Stimulated activated CD8-positive, alpha-beta memory T cell treated with anti-CD3 and anti-CD28 coated beads, Interleukin-12 subunit alpha, Interleukin-12 subunit beta, amount 100 ng/mL, for 24 hours (primary cell): ENCODE data around the gene TEX28.
"Not testable (repeated sequence)": the region's sequence is repeated elsewhere in the genome, so short reads cannot be mapped to it uniquely, and the experiment has no call there.

Source experiments
- DNase-seq: peaks from one replicate; pipeline ENCODE4 v3.0.0-alpha.2; 2020; ENCODE audit errors: extremely low read depth

The TEX28 gene

GRCh38 chrX:154310616-154311536 is 16.0 kb upstream of the TEX28 start:
- no peak for DNase-seq

GRCh38 chrX:154309041-154309775 is 14.3 kb upstream of the TEX28 start:
- DNase-seq = no peak

- peak; percentile 25 for DNase-seq
These were observed 13.4 kb upstream of the TEX28 start for GRCh38 chrX:154308108-154308946.

- DNase-seq = no peak
These were observed 12.3 kb upstream of the TEX28 start for GRCh38 chrX:154307202-154307601.

GRCh38 chrX:154305541-154306205 is 10.7 kb upstream of the TEX28 start:
- no peak for DNase-seq

GRCh38 chrX:154304846-154305245 is 9.9 kb upstream of the TEX28 start:
- no peak for DNase-seq

- DNase-seq = no peak
These were observed 8.6 kb upstream of the TEX28 start for GRCh38 chrX:154303476-154303875.

GRCh38 chrX:154302998-154303397 is 8.1 kb upstream of the TEX28 start:
- DNase-seq = not testable (repeated sequence)

GRCh38 chrX:154300816-154301215 is 5.9 kb upstream of the TEX28 start:
- no peak for DNase-seq

GRCh38 chrX:154298312-154298711 is 3.4 kb upstream of the TEX28 start:
- DNase-seq = no peak

- no peak for DNase-seq
These were observed 1.8 kb upstream of the TEX28 start for GRCh38 chrX:154296731-154297130.

GRCh38 chrX:154295664-154296310 is 863 bp upstream of the TEX28 start, which contains the start of gene TKTL1:
TSS of gene TKTL1 (plus strand) at chrX:154295795. CDS start at chrX:154295860, 65 bp downstream.
- DNase-seq = no peak

- not testable (repeated sequence) for DNase-seq
These were observed 8.5 kb downstream of the TEX28 start for GRCh38 chrX:154286406-154286805.

- not testable (repeated sequence) for DNase-seq
These were observed 10.2 kb downstream of the TEX28 start for GRCh38 chrX:154284489-154285338.

GRCh38 chrX:154269245-154269644 is 25.7 kb downstream of the TEX28 start:
- DNase-seq = not testable (repeated sequence)

GRCh38 chrX:154263072-154263471 is 31.9 kb downstream of the TEX28 start:
- not testable (repeated sequence) for DNase-seq

- not testable (repeated sequence) for DNase-seq
These were observed 36.2 kb downstream of the TEX28 start for GRCh38 chrX:154258711-154259110.

GRCh38 chrX:154257282-154257681 is 37.6 kb downstream of the TEX28 start, which contains the start of gene OPN1MW3:
TSS of gene OPN1MW3 (plus strand) at chrX:154257582. CDS start at chrX:154257620, 38 bp downstream.
- not testable (repeated sequence) for DNase-seq

GRCh38 chrX:154248076-154248475 is 46.8 kb downstream of the TEX28 start:
- not testable (repeated sequence) for DNase-seq
